ENCODE results near the gene SLC46A1. TPM values are rescaled to one million over a fixed set of nuclear protein-coding genes. Genes with fewer than 3 reads are reported as not detected.

SLC46A1 gene
- total RNA-seq, 4 donors from 2014 or later: 4.6 to 9.6 (median 7.4) TPM

- Histone ChIP-seq H3K27me3 (peaks cover 0 to 13% (median 0%) of the 10 kb centered on the region in 4 donors), H3K36me3 (no peaks in the 10 kb centered on the region), H3K4me1 (no peaks in the 10 kb centered on the region), H3K4me3 (no peak overlapping the region), H3K9me3 (no peaks in the 10 kb centered on the region), H3K27ac (replicated peaks in 1 of 4) (no peak overlapping the region)
- TF ChIP-seq CTCF (IDR thresholded peaks at IDR 0.05) (no peak), EP300 (IDR thresholded peaks at IDR 0.05) (no peak)
- WGBS: 85% methylated on average over 13 of the region's 13 CpGs
- intact Hi-C loops (cut with DNase I): no loop called here
- DNase-seq (ENCODE audit: extremely low spot score): no peak
Observed at GRCh38 chr17:28425206-28425605, 19.2 kb upstream of the SLC46A1 start.

GRCh38 chr17:28421787-28422305 is 15.8 kb upstream of the SLC46A1 start:
- TF ChIP-seq EP300 (IDR thresholded peaks at IDR 0.05) (no peak), POLR2AphosphoS5 (IDR thresholded peaks at IDR 0.05) (no peak), CTCF (IDR thresholded peaks at IDR 0.05) (no peak), POLR2A (IDR thresholded peaks at IDR 0.05; ENCODE audit: low read depth) (no peak)
- H3K4me3 ChIP-seq: no peak overlapping the region
- intact Hi-C loops (cut with DNase I): no loop called here

GRCh38 chr17:28416703-28417311 is 10.8 kb upstream of the SLC46A1 start:
- intact Hi-C loops (cut with DNase I): no loop called here
- H3K36me3 ChIP-seq: no peaks in the 10 kb centered on the region
- DNase-seq (ENCODE audit: extremely low spot score): peak; percentile 83
- 17% methylated on average over 13 of the region's 13 CpGs for WGBS
- no peak overlapping the region for H3K27ac ChIP-seq (replicated peaks in 1 of 4)
- TF ChIP-seq POLR2A (IDR thresholded peaks at IDR 0.05; ENCODE audit: low read depth): no peak
- peak; percentile 25 to 62 (median 33) for TF ChIP-seq CTCF (IDR thresholded peaks at IDR 0.05)
- no peak for TF ChIP-seq EP300 (IDR thresholded peaks at IDR 0.05)
- no peak for TF ChIP-seq POLR2AphosphoS5 (IDR thresholded peaks at IDR 0.05)
- no peaks in the 10 kb centered on the region for H3K9me3 ChIP-seq
- H3K4me1 ChIP-seq: no peaks in the 10 kb centered on the region
- no peak overlapping the region for H3K4me3 ChIP-seq
- peaks cover 0 to 16% (median 0%) of the 10 kb centered on the region in 4 donors for H3K27me3 ChIP-seq

More at GRCh38 chr17:28421787-28422305, 15.8 kb upstream of the SLC46A1 start:
- H3K9me3 ChIP-seq: no peaks in the 10 kb centered on the region
- 74% methylated on average over 7 of the region's 7 CpGs for WGBS
- DNase-seq (ENCODE audit: extremely low spot score): no peak
- H3K27ac ChIP-seq (replicated peaks in 1 of 4): no peak overlapping the region
- no peaks in the 10 kb centered on the region for H3K4me1 ChIP-seq
- no peaks in the 10 kb centered on the region for H3K36me3 ChIP-seq
- H3K27me3 ChIP-seq: peaks cover 0 to 8% (median 0%) of the 10 kb centered on the region in 4 donors

- TF ChIP-seq POLR2AphosphoS5 (IDR thresholded peaks at IDR 0.05) (no peak), EP300 (IDR thresholded peaks at IDR 0.05) (no peak), POLR2A (IDR thresholded peaks at IDR 0.05; ENCODE audit: low read depth) (no peak), CTCF (IDR thresholded peaks at IDR 0.05) (no peak)
- Histone ChIP-seq H3K4me1 (no peaks in the 10 kb centered on the region), H3K9me3 (no peaks in the 10 kb centered on the region), H3K36me3 (no peaks in the 10 kb centered on the region), H3K27me3 (peaks cover 0 to 20% (median 0%) of the 10 kb centered on the region in 4 donors), H3K27ac (replicated peaks in 1 of 4) (no peak overlapping the region), H3K4me3 (no peak overlapping the region)
- 90% methylated on average over 3 of the region's 3 CpGs for WGBS
- intact Hi-C loops (cut with DNase I): no loop called here
- DNase-seq (ENCODE audit: extremely low spot score): no peak
Observed at GRCh38 chr17:28415886-28416285, 9.9 kb upstream of the SLC46A1 start.

GRCh38 chr17:28413804-28414203 is 7.8 kb upstream of the SLC46A1 start:
- intact Hi-C loops (cut with DNase I): no loop called here
- no peaks in the 10 kb centered on the region for H3K4me1 ChIP-seq
- no peak overlapping the region for H3K27ac ChIP-seq (replicated peaks in 1 of 4)
- TF ChIP-seq CTCF (IDR thresholded peaks at IDR 0.05): no peak
- no peak for TF ChIP-seq POLR2AphosphoS5 (IDR thresholded peaks at IDR 0.05)
- no peak overlapping the region for H3K4me3 ChIP-seq
- H3K9me3 ChIP-seq: no peaks in the 10 kb centered on the region
- no peaks in the 10 kb centered on the region for H3K36me3 ChIP-seq
- DNase-seq (ENCODE audit: extremely low spot score): no peak
- 63% methylated on average over 7 of the region's 7 CpGs for WGBS
- peaks cover 0 to 20% (median 0%) of the 10 kb centered on the region in 4 donors for H3K27me3 ChIP-seq

All from esophagus muscularis mucosa (tissue), 4 donors.